GM12878 (cell line): Measurements from ENCODE around the gene MVB12B. TPM values are rescaled to one million over a fixed set of nuclear protein-coding genes. Genes with fewer than 3 reads are reported as not detected.

Source experiments
- ATAC-seq: fragments of 200-7000 bp; cut with Tn5 transposase; 3 replicates; pipeline ENCODE4 v1.9.1; 2020; ENCODE audit warnings: mild to moderate bottlenecking, moderate library complexity
- BruUV-seq: library from RNA; stranded (reverse); fragments of 400-500 nt; replicated peaks from 2 replicates; lab custom pipeline; 2021; lab: Mats Ljungman, UMichigan
- CTCF ChIA-PET: fragments of 300-600 bp; sonication (Branson Sonifier 250); formaldehyde crosslinking; extraction: SDS; loops from one replicate; lab custom pipeline; 2021; ENCODE audit warnings: inconsistent platforms; lab: Yijun Ruan, JAX
- POLR2A ChIA-PET: fragments of 350-600 bp; formaldehyde crosslinking; extraction: SDS; loops from one replicate; lab custom pipeline; 2021; ENCODE audit warnings: inconsistent platforms; lab: Charles Lee
- RAD21 ChIA-PET: fragments of 300-600 bp; sonication (Branson Sonifier 250); formaldehyde crosslinking; loops from one replicate; lab custom pipeline; 2023; ENCODE audit warnings: antibody characterized with exemption; ENCODE audit not compliant: unreplicated experiment; lab: Charles Lee
- SMC1A ChIA-PET: fragments of 300-600 bp; sonication (Branson Sonifier 250); formaldehyde crosslinking; loops from one replicate; lab custom pipeline; 2023; ENCODE audit not compliant: unreplicated experiment, uncharacterized antibody; lab: Charles Lee
- DNase-seq: peaks from one replicate; pipeline ENCODE4 v3.0.0-alpha.2; 2011; ENCODE audit warnings: low read depth, low spot score
- FAIRE-seq: peaks from 3 replicates; lab custom pipeline; 2011; peaks lifted over from hg19 to GRCh38; lab: Jason Lieb, UNC
- H2AFZ ChIP-seq: 2 replicates; pipeline ENCODE4 v1.6.0; 2011; ENCODE audit warnings: low read depth, low read length, control low read depth; ENCODE audit not compliant: control insufficient read depth
- H3K27ac ChIP-seq: 2 replicates; pipeline ENCODE4 v1.5.1; 2011; ENCODE audit warnings: control low read depth; ENCODE audit not compliant: control insufficient read depth, insufficient read depth
- H3K27me3 ChIP-seq, 2 experiments: replicated peaks in 1 of 2; 2 replicates each; pipeline versions ENCODE4 v1.6.0 to v1.6.1; 2011; ENCODE audit warnings: low read length in 1 of 2; ENCODE audit not compliant: control insufficient read depth in 2 of 2, insufficient read depth in 2 of 2
- H3K36me3 ChIP-seq, 2 experiments: 2 replicates each; pipeline ENCODE4 v1.5.1; 2011; ENCODE audit warnings: low read length in 1 of 2; ENCODE audit not compliant: control insufficient read depth in 2 of 2, insufficient read depth in 2 of 2
- H3K4me1 ChIP-seq: 2 replicates; pipeline ENCODE4 v1.6.1; 2011; ENCODE audit warnings: mild to moderate bottlenecking, low read length, moderate library complexity, mixed read lengths; ENCODE audit not compliant: control insufficient read depth, insufficient read depth
- H3K4me2 ChIP-seq: 2 replicates; pipeline ENCODE4 v1.6.0; 2011; ENCODE audit warnings: control low read depth; ENCODE audit not compliant: control insufficient read depth, insufficient read depth
- H3K4me3 ChIP-seq: fragments of 200-600 bp; sonication (generic); 2 replicates; pipeline ENCODE4 v1.5.1; 2016
- H3K79me2 ChIP-seq: 2 replicates; pipeline ENCODE4 v1.6.0; 2011; ENCODE audit warnings: low read length; ENCODE audit not compliant: control insufficient read depth, insufficient read depth
- H3K9ac ChIP-seq: 2 replicates; pipeline ENCODE4 v1.8.0; 2011; ENCODE audit warnings: low read length, control low read depth, mixed read lengths; ENCODE audit not compliant: control insufficient read depth, insufficient read depth
- H3K9me3 ChIP-seq: replicated peaks from 3 replicates; pipeline ENCODE4 v1.5.1; 2011; ENCODE audit warnings: mild to moderate bottlenecking, low read length; ENCODE audit not compliant: control insufficient read depth, insufficient read depth
- H4K20me1 ChIP-seq: 2 replicates; pipeline ENCODE4 v1.6.0; 2011; ENCODE audit not compliant: control insufficient read depth, insufficient read depth
- BHLHE40 ChIP-seq, 2 experiments: fragments of 450-650 bp in 1 of 2; IDR thresholded peaks; 2 replicates each; pipeline ENCODE4 v1.6.1; 2011 to 2017; ENCODE audit warnings: low read depth in 2 of 2, borderline replicate concordance in 1 of 2, improper control_type of control experiment in 1 of 2, low read length in 1 of 2, mild to moderate bottlenecking in 1 of 2
- ETV6 ChIP-seq, 2 experiments: fragments of 450-650 bp in 1 of 2; IDR thresholded peaks in 1 of 2; conservative IDR thresholded peaks in 1 of 2; 2 replicates each; pipeline ENCODE4 v1.6.1; 2014; ENCODE audit warnings: antibody characterized with exemption in 1 of 2, borderline replicate concordance in 1 of 2, low read depth in 1 of 2, mild to moderate bottlenecking in 1 of 2, moderate library complexity in 1 of 2
- HDAC2 ChIP-seq: fragments of 200-600 bp; sonication (generic); IDR thresholded peaks from 2 replicates; pipeline ENCODE4 v1.6.1; 2017
- KDM1A ChIP-seq: fragments of 200-600 bp; sonication (generic); IDR thresholded peaks from 2 replicates; pipeline ENCODE4 v1.6.1; 2016; ENCODE audit warnings: borderline replicate concordance
- MTA2 ChIP-seq: fragments of 450-650 bp; IDR thresholded peaks from 2 replicates; pipeline ENCODE4 v1.6.1; 2016; ENCODE audit warnings: low read depth, mild to moderate bottlenecking, moderate library complexity
- NFYA ChIP-seq: IDR thresholded peaks from 2 replicates; pipeline ENCODE4 v1.6.1; 2011; ENCODE audit warnings: low read depth, mild to moderate bottlenecking, low read length, improper control_type of control experiment, borderline replicate concordance
- NRF1 ChIP-seq: conservative IDR thresholded peaks from 2 replicates; pipeline ENCODE4 v1.6.1; 2011; ENCODE audit warnings: mild to moderate bottlenecking, low read depth, low read length, improper control_type of control experiment
- RAD21 ChIP-seq: IDR thresholded peaks from 2 replicates; pipeline ENCODE4 v1.6.1; 2011; ENCODE audit warnings: mild to moderate bottlenecking, low read depth, low read length, moderate library complexity; ENCODE audit not compliant: insufficient read depth
- RB1 ChIP-seq: fragments of 450-650 bp; formaldehyde crosslinking; IDR thresholded peaks from 2 replicates; pipeline ENCODE4 v1.6.1; 2017; ENCODE audit warnings: mild to moderate bottlenecking, borderline replicate concordance
- RELA ChIP-seq: fragments of 450-650 bp; IDR thresholded peaks from 2 replicates; pipeline ENCODE4 v1.8.0; 2014; ENCODE audit warnings: borderline replicate concordance; ENCODE audit not compliant: partially characterized antibody
- SMC3 ChIP-seq: IDR thresholded peaks from 2 replicates; pipeline ENCODE4 v1.6.1; 2011; ENCODE audit warnings: low read length, improper control_type of control experiment, borderline replicate concordance
- TBL1XR1 ChIP-seq: IDR thresholded peaks from 2 replicates; pipeline ENCODE4 v1.6.1; 2012; ENCODE audit warnings: low read depth, low read length, improper control_type of control experiment
- WGBS: methylation state at CpG from one replicate; pipeline ENCODE4 v1.1.6; 2016; ENCODE audit warnings: low lambda C conversion rate; ENCODE audit not compliant: insufficient replicate concordance, insufficient coverage; ENCODE audit errors: missing lambda C conversion rate; 5-methylcytosine and 5-hydroxymethylcytosine counted together
- in situ Hi-C: fragments of 300-500 bp; cut with MboI; formaldehyde crosslinking; loops from 9 replicates; pipeline ENCODE4 v1.14.3; 2018; ENCODE audit warnings: mixed read lengths
- intact Hi-C: fragments of 100-400 bp; cut with micrococcal nuclease; formaldehyde crosslinking; loops from one replicate; pipeline ENCODE4 v1.14.2; 2022; ENCODE audit not compliant: unreplicated experiment
- polyA plus RNA-seq, 11 experiments: library from polyadenylated mRNA; depleted of rRNA in 4 of 11; unstranded in 6 of 11; stranded (reverse) in 5 of 11; fragments of >200 nt; fragmentation: Nextera tagmentation in 4 of 11; fragmentation: Illumina TruSeq in 1 of 11; extraction: Ambion mirVana in 4 of 11; extraction: Trizol in 1 of 11; gene quantifications; 1 replicate in 1 of 11; 2 replicates in 10 of 11; pipeline versions ENCODE4 v1.2.1 to v1.2.3, GENCODE V29; 2011 to 2016; ENCODE audit warnings: inconsistent platforms in 2 of 11, missing spikeins in 2 of 11, low read depth in 1 of 11
- total RNA-seq, 4 experiments: library from RNA; depleted of rRNA in 3 of 4; stranded (reverse); fragments of >200 nt in 3 of 4; fragmentation: Illumina TruSeq in 1 of 4; extraction: Trizol in 1 of 4; gene quantifications; 2 replicates each; pipeline versions ENCODE4 v1.2.1 to v1.2.3, GENCODE V29; 2013 to 2021
- TF ChIP-seq, protein P1 (sequence below): fragments of 450-650 bp; IDR thresholded peaks from 2 replicates; pipeline ENCODE4 v1.6.1; 2014; ENCODE audit warnings: mild to moderate bottlenecking
- TF ChIP-seq, protein P2 (sequence below): IDR thresholded peaks from 2 replicates; pipeline ENCODE4 v1.6.1; 2012; ENCODE audit warnings: low read length, inconsistent platforms
- TF ChIP-seq, protein P3 (sequence below), 3 experiments: IDR thresholded peaks in 2 of 3; conservative IDR thresholded peaks in 1 of 3; 2 replicates each; pipeline ENCODE4 v1.5.1; 2011; ENCODE audit warnings: low read depth in 3 of 3, low read length in 3 of 3, mild to moderate bottlenecking in 3 of 3, control low read depth in 2 of 3, moderate library complexity in 2 of 3, inconsistent platforms in 1 of 3, mixed read lengths in 1 of 3; ENCODE audit not compliant: control insufficient read depth in 2 of 3, insufficient read depth in 1 of 3; ENCODE audit errors: extremely low read depth in 1 of 3

The MVB12B gene
- total and polyA plus RNA-seq, 10 of the 15 experiments (the other 5 are each of a cell fraction or from before 2014, with no cell fraction given), result 0.08 TPM; not detected in 9

DNA sequence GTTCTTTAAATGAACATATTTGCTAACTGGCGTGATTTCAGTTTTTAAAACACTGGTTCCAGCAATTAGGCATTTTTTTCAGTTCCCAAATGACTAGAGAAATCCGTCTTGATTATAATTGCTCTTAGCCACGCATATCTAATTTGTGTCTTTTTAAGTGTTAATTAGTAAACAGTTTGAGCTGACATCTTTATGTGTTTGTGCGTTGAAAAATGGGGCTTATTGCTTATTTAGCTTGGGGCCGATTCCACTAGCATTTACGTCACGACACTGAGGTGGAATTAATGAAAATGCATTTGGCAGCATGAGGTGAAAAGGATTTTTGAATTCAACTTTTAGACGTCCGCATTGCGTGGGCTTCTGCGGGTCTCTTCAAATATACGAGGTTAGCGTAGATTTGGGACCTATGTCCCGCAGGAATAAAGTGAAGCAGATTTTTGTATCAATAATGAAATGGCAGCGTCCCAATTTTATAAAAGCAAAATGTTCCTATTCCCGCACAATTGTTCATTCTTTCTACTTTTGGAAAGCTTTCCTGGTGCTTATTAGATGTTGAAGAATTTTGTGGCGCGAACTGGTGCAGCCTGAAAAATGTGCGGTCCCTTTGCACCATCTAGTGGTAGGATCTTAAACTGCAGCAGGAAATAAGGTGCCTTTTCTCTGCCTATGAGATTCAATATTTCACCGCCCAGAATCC, 164.4 kb downstream of the MVB12B start:
- Histone ChIP-seq H3K36me3 (no peaks in the 10 kb centered on the region), H3K79me2 (no peaks in the 10 kb centered on the region), H3K27me3 (peaks cover 0 to 2% of the 10 kb centered on the region in 2 experiments; a peak in 3 of 4 replicates), H4K20me1 (no peaks in the 10 kb centered on the region), H3K4me2 (no peak overlapping the region)
- ChIA-PET SMC1A (interaction anchor here (0.6 to 2.6 kb wide), 16 partner anchors 8 to 1083 kb away, joined by 3 to 15 read pairs (median 4); no protein-coding TSS in a partner anchor), RAD21 (interaction anchor here (0.7 to 2.2 kb wide), 7 partner anchors 18 to 1239 kb away, joined by 3 to 11 read pairs (median 3); no protein-coding TSS in a partner anchor)
- no peak for DNase-seq
- intact Hi-C loops, result loop anchor here (1.0 to 10.0 kb wide), 5 partner anchors 94 to 1084 kb away; no protein-coding TSS in a partner anchor
- ATAC-seq, result peak; percentile 73
- TF ChIP-seq BHLHE40 (IDR thresholded peaks at IDR 0.05; ENCODE audit: borderline replicate concordance in 1 of 2, low read depth in 2 of 2, low read length in 1 of 2) (0 out of 4 replicates have a peak, but pooled peaks of 1 of the 2 experiments have one; percentile 14), ETV6 (conservative IDR thresholded peaks at IDR 0.05 in 1 of 2, IDR thresholded peaks at IDR 0.05 in 1 of 2; ENCODE audit: borderline replicate concordance in 1 of 2, low read depth in 1 of 2) (no peak), HDAC2 (no peak), TBL1XR1 (no peak), RAD21 (peak; percentile 96), RELA (no peak), RB1 (peak; percentile 78; the same call in 1 of the 2 replicates), KDM1A (no peak), MTA2 (no peak), SMC3 (peak; percentile 89), NFYA (no peak), NRF1 (no peak)
- TF ChIP-seq, protein P1, sequence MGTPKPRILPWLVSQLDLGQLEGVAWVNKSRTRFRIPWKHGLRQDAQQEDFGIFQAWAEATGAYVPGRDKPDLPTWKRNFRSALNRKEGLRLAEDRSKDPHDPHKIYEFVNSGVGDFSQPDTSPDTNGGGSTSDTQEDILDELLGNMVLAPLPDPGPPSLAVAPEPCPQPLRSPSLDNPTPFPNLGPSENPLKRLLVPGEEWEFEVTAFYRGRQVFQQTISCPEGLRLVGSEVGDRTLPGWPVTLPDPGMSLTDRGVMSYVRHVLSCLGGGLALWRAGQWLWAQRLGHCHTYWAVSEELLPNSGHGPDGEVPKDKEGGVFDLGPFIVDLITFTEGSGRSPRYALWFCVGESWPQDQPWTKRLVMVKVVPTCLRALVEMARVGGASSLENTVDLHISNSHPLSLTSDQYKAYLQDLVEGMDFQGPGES, result no peak
- TF ChIP-seq, protein P2, sequence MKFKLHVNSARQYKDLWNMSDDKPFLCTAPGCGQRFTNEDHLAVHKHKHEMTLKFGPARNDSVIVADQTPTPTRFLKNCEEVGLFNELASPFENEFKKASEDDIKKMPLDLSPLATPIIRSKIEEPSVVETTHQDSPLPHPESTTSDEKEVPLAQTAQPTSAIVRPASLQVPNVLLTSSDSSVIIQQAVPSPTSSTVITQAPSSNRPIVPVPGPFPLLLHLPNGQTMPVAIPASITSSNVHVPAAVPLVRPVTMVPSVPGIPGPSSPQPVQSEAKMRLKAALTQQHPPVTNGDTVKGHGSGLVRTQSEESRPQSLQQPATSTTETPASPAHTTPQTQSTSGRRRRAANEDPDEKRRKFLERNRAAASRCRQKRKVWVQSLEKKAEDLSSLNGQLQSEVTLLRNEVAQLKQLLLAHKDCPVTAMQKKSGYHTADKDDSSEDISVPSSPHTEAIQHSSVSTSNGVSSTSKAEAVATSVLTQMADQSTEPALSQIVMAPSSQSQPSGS, result no peak
- TF ChIP-seq, protein P3, sequence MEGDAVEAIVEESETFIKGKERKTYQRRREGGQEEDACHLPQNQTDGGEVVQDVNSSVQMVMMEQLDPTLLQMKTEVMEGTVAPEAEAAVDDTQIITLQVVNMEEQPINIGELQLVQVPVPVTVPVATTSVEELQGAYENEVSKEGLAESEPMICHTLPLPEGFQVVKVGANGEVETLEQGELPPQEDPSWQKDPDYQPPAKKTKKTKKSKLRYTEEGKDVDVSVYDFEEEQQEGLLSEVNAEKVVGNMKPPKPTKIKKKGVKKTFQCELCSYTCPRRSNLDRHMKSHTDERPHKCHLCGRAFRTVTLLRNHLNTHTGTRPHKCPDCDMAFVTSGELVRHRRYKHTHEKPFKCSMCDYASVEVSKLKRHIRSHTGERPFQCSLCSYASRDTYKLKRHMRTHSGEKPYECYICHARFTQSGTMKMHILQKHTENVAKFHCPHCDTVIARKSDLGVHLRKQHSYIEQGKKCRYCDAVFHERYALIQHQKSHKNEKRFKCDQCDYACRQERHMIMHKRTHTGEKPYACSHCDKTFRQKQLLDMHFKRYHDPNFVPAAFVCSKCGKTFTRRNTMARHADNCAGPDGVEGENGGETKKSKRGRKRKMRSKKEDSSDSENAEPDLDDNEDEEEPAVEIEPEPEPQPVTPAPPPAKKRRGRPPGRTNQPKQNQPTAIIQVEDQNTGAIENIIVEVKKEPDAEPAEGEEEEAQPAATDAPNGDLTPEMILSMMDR (IDR thresholded peaks at IDR 0.05 in 2 of 3, conservative IDR thresholded peaks at IDR 0.05 in 1 of 3; ENCODE audit: control insufficient read depth in 2 of 3, extremely low read depth in 1 of 3, insufficient read depth in 1 of 3, low read depth in 3 of 3, low read length in 3 of 3), result peak; percentile 81 to 91 (median 85)
- TF ChIP-seq, all 136 proteins: peak for 5
- in situ Hi-C loops, result loop anchor here (5.0 kb wide), 1 partner anchor 189 kb away; no protein-coding TSS in a partner anchor
- Histone ChIP-seq H2AFZ (no peak overlapping the region), H3K9ac (no peak overlapping the region), H3K4me3 (no peak overlapping the region), H3K4me1 (no peaks in the 10 kb centered on the region), H3K27ac (no peak overlapping the region), H3K9me3 (no peaks in the 10 kb centered on the region)
- WGBS, result 40% methylated on average over 20 of the region's 20 CpGs
- FAIRE-seq, result peak; percentile 97
- ChIA-PET POLR2A (interaction anchor here (0.6 kb wide), 1 partner anchor 186 kb away, joined by 3 read pairs; no protein-coding TSS in a partner anchor), CTCF (interaction anchor here (0.5 to 3.3 kb wide), 43 partner anchors 9 to 1718 kb away, joined by 3 to 31 read pairs (median 4); no protein-coding TSS in a partner anchor)
- no TSS peak for BruUV-seq
